DMS79 (cell line): ENCODE data around the gene FGF16.
"Not testable (repeated sequence)": the region's sequence is repeated elsewhere in the genome, so short reads cannot be mapped to it uniquely, and the experiment has no call there.

Experiments
- DNase-seq: peaks from one replicate; lab custom pipeline; 2025; lab: John Stamatoyannopoulos, UW

The FGF16 gene

DNA sequence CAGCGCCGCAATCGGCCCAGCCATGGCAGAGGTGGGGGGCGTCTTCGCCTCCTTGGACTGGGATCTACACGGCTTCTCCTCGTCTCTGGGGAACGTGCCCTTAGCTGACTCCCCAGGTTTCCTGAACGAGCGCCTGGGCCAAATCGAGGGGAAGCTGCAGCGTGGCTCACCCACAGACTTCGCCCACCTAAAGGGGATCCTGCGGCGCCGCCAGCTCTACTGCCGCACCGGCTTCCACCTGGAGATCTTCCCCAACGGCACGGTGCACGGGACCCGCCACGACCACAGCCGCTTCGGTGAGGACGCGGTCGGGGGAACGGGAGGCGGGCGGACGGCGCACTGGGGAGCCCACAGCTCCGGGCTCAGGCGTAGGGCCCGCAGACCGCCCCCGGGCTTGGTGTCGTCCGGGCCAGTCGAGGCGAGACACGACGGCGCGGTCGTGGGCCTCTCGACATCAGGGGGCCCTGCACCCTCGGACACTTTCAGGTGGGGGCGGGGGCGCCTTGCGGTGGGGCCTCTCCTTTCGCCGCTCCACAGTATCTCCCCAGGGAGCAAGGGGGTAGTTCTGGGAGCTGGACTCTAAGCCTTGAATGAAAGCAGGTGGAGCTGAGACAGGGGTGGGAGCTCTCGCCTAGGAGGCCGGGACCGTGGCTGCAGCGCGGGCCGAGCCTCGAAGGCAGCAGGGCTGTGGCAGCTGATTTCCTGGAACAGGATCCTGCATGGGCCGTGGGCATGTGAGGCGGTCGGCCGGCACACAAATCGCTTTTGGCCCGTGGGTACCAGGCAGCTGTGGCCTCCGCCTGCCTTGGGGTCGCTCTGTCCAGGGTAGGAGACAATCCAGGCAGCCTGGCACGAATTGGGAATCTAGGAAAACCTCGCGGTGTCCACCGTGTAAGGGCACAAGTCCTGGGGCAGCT lies 722 bp downstream of the FGF16 start:
- no peak for DNase-seq

DNA sequence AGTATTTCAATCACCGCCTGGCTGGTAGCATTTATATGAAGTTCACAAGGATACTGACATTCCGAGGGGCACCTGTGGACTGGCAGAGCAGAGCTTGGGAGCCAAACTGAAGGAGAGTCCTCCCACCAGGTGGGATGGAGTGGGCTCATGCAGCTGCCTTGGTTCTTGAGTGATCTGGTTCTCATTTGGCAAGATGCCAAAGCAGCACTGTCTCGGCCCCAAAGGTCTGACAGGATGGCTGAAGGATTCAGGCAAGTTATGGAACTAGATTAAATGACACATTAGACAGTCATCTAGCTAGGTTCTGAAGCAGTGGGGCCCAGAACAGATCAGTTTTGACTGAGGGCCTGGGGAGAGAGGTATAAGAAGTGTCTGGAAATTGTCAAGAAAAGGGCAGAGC lies 3.2 kb downstream of the FGF16 start:
- no peak for DNase-seq

DNA sequence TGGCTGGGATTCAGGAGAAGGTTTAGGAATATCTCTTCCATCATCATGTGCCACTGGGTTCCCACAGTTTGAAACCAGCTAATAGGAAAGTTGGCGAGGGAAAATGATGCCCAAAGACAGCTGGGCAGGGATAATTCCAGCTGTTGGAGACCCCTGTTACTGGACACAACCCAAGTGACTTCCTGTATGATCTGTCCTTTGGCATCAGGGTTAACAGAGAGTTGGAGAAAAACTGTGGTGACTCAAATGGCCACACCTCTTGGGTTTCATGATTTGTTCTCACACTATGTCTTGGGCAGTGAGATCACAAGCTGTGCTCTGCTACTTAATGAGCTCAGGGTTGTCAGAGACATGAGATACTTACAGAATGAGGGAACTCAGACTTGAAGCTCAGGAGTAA lies 3.8 kb downstream of the FGF16 start:
- no peak for DNase-seq

DNA sequence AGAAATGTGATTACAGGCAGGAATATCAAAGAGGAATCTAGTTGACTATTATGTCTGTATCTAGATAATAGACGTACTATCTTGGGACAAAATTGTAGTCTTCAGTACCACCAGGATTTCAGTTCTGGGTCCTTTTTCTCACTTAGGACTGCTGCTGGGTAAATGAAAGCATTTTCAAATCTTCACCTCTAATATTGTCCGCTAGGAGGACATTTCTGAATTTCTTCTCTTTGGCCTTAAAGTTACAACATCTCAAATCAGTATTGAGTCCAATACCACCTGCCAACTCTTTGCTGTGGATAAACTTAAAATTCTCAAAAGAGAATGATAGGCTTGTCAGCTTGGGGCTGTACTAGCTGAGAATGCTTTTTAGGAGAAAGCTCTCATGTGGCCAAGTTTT lies 6.0 kb downstream of the FGF16 start:
- DNase-seq = no peak

DNA sequence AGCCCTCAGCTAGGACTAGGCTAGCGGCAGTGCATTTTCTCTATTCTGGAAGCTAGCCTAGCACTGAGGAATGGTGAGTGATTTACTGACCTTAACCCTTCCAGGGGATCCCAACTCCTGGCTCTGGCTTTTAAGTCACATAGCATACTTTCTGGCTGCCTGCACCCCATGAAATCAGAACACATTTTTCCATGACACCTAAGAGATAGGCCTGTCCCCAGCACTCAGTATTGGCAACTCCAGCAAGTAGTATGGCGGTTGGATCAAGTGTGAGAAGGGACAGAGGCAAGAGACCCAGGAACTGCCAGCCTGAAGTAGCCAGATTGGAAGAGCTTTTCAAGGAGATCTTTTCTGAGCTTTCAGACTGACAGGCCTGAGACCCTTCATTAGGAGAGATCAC lies 8.2 kb downstream of the FGF16 start:
- no peak for DNase-seq

DNA sequence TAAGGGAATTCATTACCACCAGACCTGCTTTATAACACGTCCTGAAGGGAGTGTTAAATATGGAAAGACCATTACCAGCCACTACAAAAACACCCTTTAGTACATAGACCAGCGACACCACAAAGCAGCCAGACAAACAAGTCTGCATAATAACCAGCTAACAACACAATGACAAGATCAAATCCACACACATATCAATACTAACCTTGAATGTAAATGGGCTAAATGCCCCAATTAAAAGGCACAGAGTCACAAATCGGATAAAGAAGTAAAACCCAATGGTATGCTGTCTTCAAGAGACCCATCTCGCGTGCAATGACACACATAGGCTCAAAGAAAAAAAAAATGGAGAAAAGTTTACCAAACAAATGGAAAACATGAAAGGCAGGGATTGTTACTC lies 36.9 kb downstream of the FGF16 start:
- DNase-seq = no peak

DNA sequence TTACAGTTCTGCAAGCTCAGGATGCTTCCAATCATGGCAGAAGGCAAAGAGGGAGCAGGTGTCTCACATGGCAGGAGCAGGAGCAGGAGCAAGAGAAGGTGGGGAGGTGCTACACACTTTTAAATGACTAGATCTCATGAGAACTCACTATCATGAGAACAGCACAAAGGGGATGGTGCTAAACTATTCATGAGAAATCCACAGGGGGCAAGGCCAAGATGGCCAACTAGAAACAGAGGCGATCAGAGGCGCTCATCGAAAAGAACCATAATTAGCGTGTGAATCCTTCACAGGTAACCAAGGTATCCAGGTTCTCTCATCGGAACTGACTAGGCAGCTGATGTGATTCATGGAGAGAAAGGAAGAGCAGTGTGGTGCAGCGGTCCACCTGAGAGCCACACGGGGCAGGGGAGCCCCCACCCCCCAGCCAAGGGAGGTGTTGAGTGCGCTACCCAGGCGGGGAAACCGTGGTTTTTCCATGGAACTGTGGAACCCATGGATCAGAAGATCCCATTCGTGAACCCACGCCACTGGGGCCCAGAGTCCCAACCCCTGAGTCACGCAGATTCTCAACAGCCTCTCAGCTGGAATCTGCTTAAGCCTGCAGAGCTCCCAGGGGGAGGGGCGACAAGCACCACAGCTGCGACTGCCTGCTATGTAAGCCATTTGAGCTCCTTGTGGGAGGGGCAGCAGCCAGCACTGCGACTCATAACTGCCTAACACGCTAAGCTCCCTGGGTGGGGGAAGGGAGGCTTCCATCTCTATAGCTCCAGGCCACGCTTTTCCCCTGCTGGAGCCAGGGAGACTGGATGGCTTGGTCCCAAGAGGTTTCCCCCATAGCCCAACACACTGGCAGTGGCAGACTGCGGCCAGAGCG lies 46.7 kb downstream of the FGF16 start:
- no peak for DNase-seq

DNA sequence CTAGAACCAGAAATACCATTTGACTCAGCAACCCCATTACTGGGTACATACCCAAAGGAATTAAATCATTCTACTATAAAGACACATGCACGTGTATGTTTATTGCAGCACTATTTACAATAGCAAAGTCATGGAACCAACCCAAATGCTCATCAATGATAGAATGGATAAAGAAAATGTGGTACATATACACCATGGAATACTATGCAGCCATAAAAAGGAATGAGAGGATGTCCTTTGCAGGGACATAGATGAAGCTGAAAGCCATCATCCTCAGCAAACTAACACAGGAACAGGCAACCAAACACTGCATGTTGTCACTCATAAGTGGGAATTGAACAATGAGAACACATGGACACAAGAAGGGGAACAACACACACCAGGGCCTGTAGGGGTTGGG lies 53.0 kb downstream of the FGF16 start:
- not testable (repeated sequence) for DNase-seq

DNA sequence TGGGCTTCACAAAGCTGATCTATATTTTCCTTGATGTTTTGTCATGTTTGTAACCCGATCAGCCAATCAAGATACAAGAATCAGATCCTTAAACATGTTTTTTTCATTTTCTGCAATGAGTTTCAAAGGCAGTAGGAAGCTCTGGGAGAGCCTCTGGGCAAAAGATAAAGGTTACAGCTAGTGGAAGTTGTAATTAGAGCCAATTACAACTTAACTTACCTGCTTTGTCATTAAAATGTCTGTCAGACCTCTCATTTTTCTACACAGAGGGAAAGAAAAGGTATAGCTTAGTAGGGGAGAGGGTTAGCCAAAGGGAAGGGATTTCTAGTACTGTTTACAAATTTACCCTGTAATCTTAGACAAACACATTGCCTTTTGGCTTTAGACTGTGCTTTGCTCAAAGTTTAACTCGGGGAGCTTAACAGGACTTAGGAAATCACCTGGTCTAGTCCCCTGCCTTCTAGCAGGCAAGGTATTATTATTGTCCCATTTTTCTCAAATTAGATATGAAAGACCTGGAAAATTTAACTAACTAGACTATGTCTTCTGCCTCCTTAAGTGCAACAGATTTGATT lies 55.8 kb downstream of the FGF16 start:
- no peak for DNase-seq

DNA sequence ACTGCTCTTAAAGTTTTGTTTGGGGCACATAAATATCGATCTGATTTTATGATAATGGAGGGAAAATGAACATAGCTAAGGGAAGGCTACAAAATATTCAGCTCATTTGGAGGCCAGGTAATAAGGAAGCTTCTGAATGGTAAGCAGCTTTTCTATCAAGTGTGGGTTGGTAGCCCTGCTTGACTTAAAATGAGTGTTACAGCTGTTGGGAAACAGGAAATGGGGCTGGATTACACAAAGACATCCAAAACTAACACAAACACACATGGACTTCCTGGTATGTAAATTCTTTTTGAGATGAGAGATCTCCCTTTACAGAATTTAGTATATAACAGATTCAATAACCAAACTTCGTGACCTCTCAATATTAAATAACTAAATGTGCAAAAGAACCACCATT lies 58.0 kb downstream of the FGF16 start:
- no peak for DNase-seq
